PFSK-1 (cell line): Measurements from ENCODE around the gene TMEM163.

Source experiments
- POLR2AphosphoS5 ChIP-seq: IDR thresholded peaks from 2 replicates; pipeline ENCODE4 v1.6.1; 2012; ENCODE audit warnings: low read depth, mild to moderate bottlenecking, control low read depth, low read length, moderate library complexity
- SIN3A ChIP-seq: IDR thresholded peaks from 2 replicates; pipeline ENCODE4 v1.6.1; 2012; ENCODE audit warnings: mild to moderate bottlenecking, low read length, moderate library complexity, borderline replicate concordance; ENCODE audit not compliant: insufficient read depth
- TF ChIP-seq, protein P1 (sequence below), 2 experiments: IDR thresholded peaks; 2 replicates each; pipeline versions ENCODE4 v1.6.1 to v1.8.0; 2011 to 2012; ENCODE audit warnings: low read depth in 2 of 2, low read length in 2 of 2, control low read depth in 1 of 2, inconsistent platforms in 1 of 2, mild to moderate bottlenecking in 1 of 2, moderate library complexity in 1 of 2; ENCODE audit not compliant: insufficient read depth in 1 of 2

DNA sequence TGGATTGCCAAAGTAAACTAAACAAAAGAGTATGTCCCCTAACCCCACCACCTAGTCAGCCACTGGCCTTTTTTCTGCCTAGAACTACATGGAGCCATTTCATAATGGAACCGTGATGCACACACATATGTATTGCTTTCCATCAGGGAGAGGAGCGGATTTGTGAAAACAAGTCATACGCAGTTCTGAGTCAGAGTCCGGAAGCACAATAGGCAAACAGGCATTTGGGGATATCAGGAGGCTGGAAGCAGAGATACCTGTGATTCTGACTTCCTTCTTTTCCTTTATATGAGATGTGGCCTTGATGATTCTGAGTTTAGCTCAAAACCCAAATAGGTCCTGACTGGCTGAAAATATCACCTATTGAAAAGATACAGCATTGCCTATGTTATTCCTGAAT lies 93.5 kb downstream of the TMEM163 start:
- TF ChIP-seq SIN3A, result no peak
- TF ChIP-seq POLR2AphosphoS5, result no peak
- TF ChIP-seq, protein P1, sequence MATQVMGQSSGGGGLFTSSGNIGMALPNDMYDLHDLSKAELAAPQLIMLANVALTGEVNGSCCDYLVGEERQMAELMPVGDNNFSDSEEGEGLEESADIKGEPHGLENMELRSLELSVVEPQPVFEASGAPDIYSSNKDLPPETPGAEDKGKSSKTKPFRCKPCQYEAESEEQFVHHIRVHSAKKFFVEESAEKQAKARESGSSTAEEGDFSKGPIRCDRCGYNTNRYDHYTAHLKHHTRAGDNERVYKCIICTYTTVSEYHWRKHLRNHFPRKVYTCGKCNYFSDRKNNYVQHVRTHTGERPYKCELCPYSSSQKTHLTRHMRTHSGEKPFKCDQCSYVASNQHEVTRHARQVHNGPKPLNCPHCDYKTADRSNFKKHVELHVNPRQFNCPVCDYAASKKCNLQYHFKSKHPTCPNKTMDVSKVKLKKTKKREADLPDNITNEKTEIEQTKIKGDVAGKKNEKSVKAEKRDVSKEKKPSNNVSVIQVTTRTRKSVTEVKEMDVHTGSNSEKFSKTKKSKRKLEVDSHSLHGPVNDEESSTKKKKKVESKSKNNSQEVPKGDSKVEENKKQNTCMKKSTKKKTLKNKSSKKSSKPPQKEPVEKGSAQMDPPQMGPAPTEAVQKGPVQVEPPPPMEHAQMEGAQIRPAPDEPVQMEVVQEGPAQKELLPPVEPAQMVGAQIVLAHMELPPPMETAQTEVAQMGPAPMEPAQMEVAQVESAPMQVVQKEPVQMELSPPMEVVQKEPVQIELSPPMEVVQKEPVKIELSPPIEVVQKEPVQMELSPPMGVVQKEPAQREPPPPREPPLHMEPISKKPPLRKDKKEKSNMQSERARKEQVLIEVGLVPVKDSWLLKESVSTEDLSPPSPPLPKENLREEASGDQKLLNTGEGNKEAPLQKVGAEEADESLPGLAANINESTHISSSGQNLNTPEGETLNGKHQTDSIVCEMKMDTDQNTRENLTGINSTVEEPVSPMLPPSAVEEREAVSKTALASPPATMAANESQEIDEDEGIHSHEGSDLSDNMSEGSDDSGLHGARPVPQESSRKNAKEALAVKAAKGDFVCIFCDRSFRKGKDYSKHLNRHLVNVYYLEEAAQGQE (IDR thresholded peaks at IDR 0.05; ENCODE audit: insufficient read depth in 1 of 2, low read depth in 2 of 2, low read length in 2 of 2), result no peak
